Naive thymus-derived CD4-positive, alpha-beta T cell (primary cell): ENCODE data around the gene C11orf58. TPM values are rescaled to one million over a fixed set of nuclear protein-coding genes. Genes with fewer than 3 reads are reported as not detected.

Experiments used
- ATAC-seq: fragments of 150-1000 bp; cut with Tn5 transposase; 2 replicates; pipeline ENCODE4 v1.10.0; 2021; ENCODE audit warnings: mild to moderate bottlenecking, moderate library complexity
- CTCF ChIA-PET: fragments of 350-600 bp; sonication (Branson Sonifier 250); formaldehyde crosslinking; loops from one replicate; lab custom pipeline; 2021; ENCODE audit warnings: antibody characterized with exemption; lab: Charles Lee
- POLR2A ChIA-PET: fragments of 350-600 bp; sonication (Branson Sonifier 250); formaldehyde crosslinking; loops from one replicate; lab custom pipeline; 2021; ENCODE audit warnings: antibody characterized with exemption, inconsistent platforms; lab: Charles Lee
- DNase-seq, 9 donors: peaks; one replicate each; pipeline versions ENCODE4 v3.0.0 to v3.0.0-alpha.2; 2020 to 2022; ENCODE audit warnings: mixed read lengths in 1 of 9
- H3K27ac ChIP-seq: one replicate; pipeline ENCODE4 v1.7.0; 2013; ENCODE audit warnings: mild to moderate bottlenecking, low read depth, low read length, moderate library complexity
- H3K27me3 ChIP-seq, 2 donors: one replicate each; pipeline ENCODE4 v1.7.0; 2013; ENCODE audit warnings: low read length in 2 of 2, mild to moderate bottlenecking in 2 of 2, moderate library complexity in 2 of 2; ENCODE audit not compliant: control insufficient read depth in 2 of 2, insufficient read depth in 2 of 2
- H3K36me3 ChIP-seq, 3 experiments: 1 replicate in 2 of 3; 2 replicates in 1 of 3; pipeline ENCODE4 v1.7.0; 2013; ENCODE audit warnings: low read length in 3 of 3, mild to moderate bottlenecking in 3 of 3, moderate library complexity in 1 of 3; ENCODE audit not compliant: insufficient read depth in 3 of 3, control insufficient read depth in 2 of 3
- H3K4me1 ChIP-seq, 2 donors: one replicate each; pipeline ENCODE4 v1.7.0; 2013; ENCODE audit warnings: low read length in 2 of 2, mild to moderate bottlenecking in 2 of 2, moderate library complexity in 1 of 2; ENCODE audit not compliant: control insufficient read depth in 2 of 2, insufficient read depth in 2 of 2
- H3K4me3 ChIP-seq: 2 replicates; pipeline ENCODE4 v1.7.0; 2013; ENCODE audit warnings: mild to moderate bottlenecking, low read length
- H3K9me3 ChIP-seq, 3 experiments: 1 replicate in 2 of 3; 2 replicates in 1 of 3; pipeline ENCODE4 v1.7.0; 2013; ENCODE audit warnings: low read length in 3 of 3; ENCODE audit not compliant: control insufficient read depth in 2 of 3
- H3K27ac Mint-ChIP-seq, 9 donors: one replicate each; pipeline ENCODE4 v1.8.0; 2020 to 2022; ENCODE audit warnings: mixed read lengths in 9 of 9, mild to moderate bottlenecking in 8 of 9, moderate library complexity in 5 of 9, inconsistent platforms in 2 of 9
- H3K27me3 Mint-ChIP-seq, 5 donors: one replicate each; pipeline ENCODE4 v1.8.0; 2021 to 2022; ENCODE audit warnings: mixed read lengths in 5 of 5, mild to moderate bottlenecking in 1 of 5
- H3K36me3 Mint-ChIP-seq, 5 donors: one replicate each; pipeline ENCODE4 v1.8.0; 2020 to 2022; ENCODE audit warnings: mixed read lengths in 5 of 5, mild to moderate bottlenecking in 3 of 5, inconsistent platforms in 1 of 5
- H3K4me1 Mint-ChIP-seq, 7 donors: one replicate each; pipeline ENCODE4 v1.8.0; 2020 to 2022; ENCODE audit warnings: mixed read lengths in 7 of 7, mild to moderate bottlenecking in 3 of 7, inconsistent platforms in 1 of 7
- H3K4me3 Mint-ChIP-seq, 10 donors: one replicate each; pipeline ENCODE4 v1.8.0; 2020 to 2022; ENCODE audit warnings: mild to moderate bottlenecking in 10 of 10, mixed read lengths in 10 of 10, moderate library complexity in 6 of 10, inconsistent platforms in 2 of 10
- H3K9me3 Mint-ChIP-seq, 11 donors: one replicate each; pipeline ENCODE4 v1.8.0; 2020 to 2022; ENCODE audit warnings: mixed read lengths in 11 of 11, mild to moderate bottlenecking in 4 of 11, inconsistent platforms in 1 of 11, moderate library complexity in 1 of 11
- intact Hi-C, 2 donors: fragments of 100-400 bp; cut with micrococcal nuclease; formaldehyde crosslinking; loops; one replicate each; pipeline ENCODE4 v1.15.1; 2023
- polyA plus RNA-seq, 2 donors: library from polyadenylated mRNA; unstranded; fragments of 300-500 nt; fragmentation: Illumina TruSeq; gene quantifications; one replicate each; pipeline ENCODE4 v1.2.3, GENCODE V29; 2021
- total RNA-seq, 6 experiments: library from RNA in 5 of 6; stranded (reverse) in 5 of 6; gene quantifications; 1 replicate in 5 of 6; 2 replicates in 1 of 6; pipeline ENCODE4 v1.2.3 and lab custom pipeline; 2021 to 2026

C11orf58 gene
- total and polyA plus RNA-seq, 7 experiments from 2014 or later: 116 to 260 (median 165) TPM

DNA sequence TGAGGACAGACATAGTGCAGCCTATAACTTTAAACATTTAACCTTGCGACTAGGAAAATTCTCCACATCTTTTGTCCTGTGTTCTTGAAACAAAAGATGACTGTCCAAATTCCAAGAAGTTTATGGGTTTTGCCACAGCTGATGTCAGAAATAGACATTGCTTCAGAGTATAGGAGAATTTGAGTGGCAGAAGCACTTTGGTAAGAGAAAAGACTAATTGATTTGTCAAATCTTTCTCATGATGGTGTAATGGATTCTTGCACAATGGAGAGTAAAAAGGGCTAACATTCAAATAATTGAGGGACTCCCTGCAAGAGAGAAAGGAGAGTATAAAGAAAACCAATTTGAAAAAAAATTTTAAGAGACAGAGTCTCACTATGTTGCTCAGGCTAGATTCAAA is 25.3 kb downstream of the C11orf58 start:
- POLR2A ChIA-PET: no interaction called here
- intact Hi-C loops: no loop called here
- Mint-ChIP-seq H3K36me3 (peaks cover 0 to 7% (median 6%) of the 10 kb centered on the region in 5 donors), H3K4me3 (no peak overlapping the region), H3K27ac (no peak overlapping the region), H3K27me3 (peaks cover 0 to 8% (median 0%) of the 10 kb centered on the region in 5 donors), H3K9me3 (peaks cover 0 to 3% (median 0%) of the 10 kb centered on the region in 11 donors), H3K4me1 (peaks cover 6 to 21% (median 16%) of the 10 kb centered on the region in 7 donors)
- ATAC-seq: no peak
- no peak for DNase-seq
- Histone ChIP-seq H3K9me3 (no peaks in the 10 kb centered on the region), H3K27ac (no peak overlapping the region), H3K27me3 (no peaks in the 10 kb centered on the region), H3K4me1 (no peaks in the 10 kb centered on the region), H3K4me3 (no peak overlapping the region), H3K36me3 (peaks cover 0 to 4% (median 0%) of the 10 kb centered on the region in 3 experiments)
- CTCF ChIA-PET: no interaction called here

DNA sequence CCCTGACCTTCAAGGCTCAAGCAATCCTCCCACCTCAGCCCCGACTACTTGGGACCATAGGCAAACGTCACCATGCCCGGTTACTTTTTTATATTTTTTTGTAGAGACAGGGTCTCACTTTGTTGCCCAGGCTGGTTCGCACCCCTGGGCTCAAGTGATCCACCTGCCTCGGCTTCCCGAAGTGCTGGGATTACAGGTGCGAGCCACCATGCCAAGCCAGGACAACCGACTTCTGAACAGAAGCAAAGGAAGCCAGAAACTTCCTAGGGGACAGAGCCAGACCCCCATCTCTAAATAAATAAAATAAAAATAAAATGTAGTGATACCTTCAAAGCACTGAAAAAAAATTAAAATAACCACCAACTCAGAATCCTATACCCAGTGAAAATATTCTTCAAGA is 26.4 kb downstream of the C11orf58 start:
- Mint-ChIP-seq H3K27ac (no peak overlapping the region), H3K9me3 (no peaks in the 10 kb centered on the region), H3K4me3 (no peak overlapping the region), H3K36me3 (no peaks in the 10 kb centered on the region), H3K27me3 (peaks cover 0 to 8% (median 0%) of the 10 kb centered on the region in 5 donors), H3K4me1 (peaks cover 1 to 18% (median 14%) of the 10 kb centered on the region in 7 donors)
- Histone ChIP-seq H3K27ac (no peak overlapping the region), H3K36me3 (no peaks in the 10 kb centered on the region), H3K4me1 (no peaks in the 10 kb centered on the region), H3K27me3 (no peaks in the 10 kb centered on the region), H3K4me3 (no peak overlapping the region), H3K9me3 (no peaks in the 10 kb centered on the region)
- CTCF ChIA-PET: no interaction called here
- no peak for ATAC-seq
- DNase-seq: no peak
- intact Hi-C loops: no loop called here
- POLR2A ChIA-PET: no interaction called here

DNA sequence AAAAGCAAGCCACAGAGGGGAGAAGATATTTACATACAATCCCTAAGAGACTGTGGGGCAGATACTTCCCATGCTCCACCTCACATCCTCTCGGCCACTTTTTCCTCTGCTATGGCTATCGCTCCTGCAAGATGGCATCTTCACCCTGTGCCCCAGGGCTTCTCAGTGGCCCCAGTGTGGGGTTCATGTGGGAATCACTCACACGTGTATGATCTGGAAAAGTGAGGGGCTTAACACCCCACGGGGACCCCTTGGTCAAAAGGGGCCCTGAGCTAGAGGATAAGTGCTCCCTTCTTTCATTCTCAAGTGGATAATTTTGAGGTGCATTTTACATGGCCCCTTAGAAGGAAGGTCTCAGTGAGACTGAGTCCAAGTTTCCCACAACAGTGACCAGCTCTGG is 28.7 kb downstream of the C11orf58 start:
- H3K4me3 ChIP-seq: no peak overlapping the region
- no peaks in the 10 kb centered on the region for H3K36me3 Mint-ChIP-seq
- POLR2A ChIA-PET: no interaction called here
- ATAC-seq (no peak), DNase-seq (no peak)
- H3K27me3 Mint-ChIP-seq: peaks cover 0 to 10% (median 3%) of the 10 kb centered on the region in 5 donors
- no peaks in the 10 kb centered on the region for H3K36me3 ChIP-seq
- no peak overlapping the region for H3K4me3 Mint-ChIP-seq
- intact Hi-C loops: no loop called here
- H3K4me1 Mint-ChIP-seq: peaks cover 0 to 5% (median 0%) of the 10 kb centered on the region in 7 donors
- no peaks in the 10 kb centered on the region for H3K27me3 ChIP-seq
- no peaks in the 10 kb centered on the region for H3K9me3 ChIP-seq
- H3K27ac Mint-ChIP-seq: no peak overlapping the region
- no peak overlapping the region for H3K27ac ChIP-seq
- H3K9me3 Mint-ChIP-seq: no peaks in the 10 kb centered on the region
- CTCF ChIA-PET: no interaction called here
- no peaks in the 10 kb centered on the region for H3K4me1 ChIP-seq

DNA sequence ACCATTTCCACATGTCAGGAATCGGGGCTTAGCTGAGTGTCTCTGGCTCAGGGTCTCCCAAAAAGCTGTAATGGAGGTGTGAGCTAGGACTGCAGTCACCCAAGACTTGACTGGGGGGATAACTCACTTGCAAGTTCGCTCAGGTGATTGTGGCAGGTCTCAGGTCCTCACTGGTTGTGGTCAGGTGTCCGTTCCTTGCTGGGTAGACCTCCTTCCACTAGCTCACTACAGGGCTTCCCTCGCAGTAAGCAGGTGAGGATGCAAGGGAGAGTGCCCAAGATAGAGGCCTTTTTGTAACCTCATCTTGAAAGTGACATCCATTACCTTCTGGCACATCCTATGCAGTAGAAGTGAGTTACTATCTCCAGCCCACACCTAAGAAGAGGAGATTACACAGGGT is 29.5 kb downstream of the C11orf58 start:
- Histone ChIP-seq H3K27ac (no peak overlapping the region), H3K4me1 (no peaks in the 10 kb centered on the region), H3K36me3 (no peaks in the 10 kb centered on the region), H3K4me3 (no peak overlapping the region), H3K9me3 (no peaks in the 10 kb centered on the region), H3K27me3 (no peaks in the 10 kb centered on the region)
- Mint-ChIP-seq H3K9me3 (no peaks in the 10 kb centered on the region), H3K4me3 (no peak overlapping the region), H3K36me3 (no peaks in the 10 kb centered on the region), H3K27ac (no peak overlapping the region), H3K27me3 (peaks cover 0 to 10% (median 3%) of the 10 kb centered on the region in 5 donors), H3K4me1 (no peaks in the 10 kb centered on the region)
- CTCF ChIA-PET: interaction anchor here (0.7 kb wide), 1 partner anchor 1520 kb away, joined by 3 read pairs; no protein-coding TSS in a partner anchor
- DNase-seq (no peak), ATAC-seq (no peak)
- intact Hi-C loops: no loop called here
- POLR2A ChIA-PET: no interaction called here

DNA sequence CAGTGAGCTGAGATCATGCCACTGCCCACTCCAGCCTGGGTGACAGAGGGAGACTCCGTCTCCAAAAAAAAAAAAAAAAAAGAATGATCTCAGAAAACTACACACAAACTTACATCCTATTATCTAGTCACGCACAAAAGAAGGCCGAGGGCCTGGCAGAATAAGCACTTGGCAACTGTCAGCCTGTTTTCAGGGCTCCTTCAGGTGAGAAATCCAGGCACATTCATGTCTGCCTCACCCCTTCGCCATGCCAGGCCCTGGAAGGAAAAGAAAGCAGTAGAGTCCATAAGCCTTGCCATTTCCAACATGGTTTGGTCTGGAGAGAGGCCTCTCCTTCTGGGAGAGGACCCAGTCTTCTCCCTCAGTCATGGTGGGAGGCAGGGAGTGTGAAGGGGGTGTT is 30.9 kb downstream of the C11orf58 start:
- no peaks in the 10 kb centered on the region for H3K4me1 Mint-ChIP-seq
- no peaks in the 10 kb centered on the region for H3K36me3 Mint-ChIP-seq
- DNase-seq: no peak
- ChIA-PET POLR2A (no interaction called here), CTCF (no interaction called here)
- H3K36me3 ChIP-seq: no peaks in the 10 kb centered on the region
- H3K4me1 ChIP-seq: no peaks in the 10 kb centered on the region
- no peaks in the 10 kb centered on the region for H3K9me3 Mint-ChIP-seq
- no peak for ATAC-seq
- H3K27me3 Mint-ChIP-seq: peaks cover 0 to 10% (median 3%) of the 10 kb centered on the region in 5 donors
- no peak overlapping the region for H3K27ac ChIP-seq
- H3K4me3 Mint-ChIP-seq: no peak overlapping the region
- no peaks in the 10 kb centered on the region for H3K27me3 ChIP-seq
- no peak overlapping the region for H3K4me3 ChIP-seq
- H3K9me3 ChIP-seq: no peaks in the 10 kb centered on the region
- H3K27ac Mint-ChIP-seq: no peak overlapping the region
- intact Hi-C loops: no loop called here

DNA sequence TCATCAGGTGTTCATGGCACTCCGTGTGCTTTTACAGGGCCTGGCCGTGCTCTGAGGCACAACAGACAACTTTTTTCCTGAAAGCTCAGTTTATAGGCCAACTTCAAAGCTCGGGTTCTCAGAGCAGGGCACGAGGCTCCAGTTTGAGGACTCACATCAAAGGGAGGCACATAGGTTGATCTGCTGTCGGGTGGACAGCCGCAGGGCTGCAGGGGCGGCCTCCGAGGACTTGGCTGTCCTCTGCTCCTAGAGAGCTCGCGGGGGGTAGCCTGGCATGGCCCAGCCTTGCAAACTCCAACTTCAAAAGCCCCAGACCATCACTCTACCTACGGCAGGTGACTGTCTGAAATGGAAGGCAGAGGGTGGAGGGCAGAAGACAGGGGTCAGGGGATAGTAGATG is 31.6 kb downstream of the C11orf58 start:
- H3K4me3 Mint-ChIP-seq: no peak overlapping the region
- Histone ChIP-seq H3K27ac (no peak overlapping the region), H3K36me3 (no peaks in the 10 kb centered on the region), H3K9me3 (no peaks in the 10 kb centered on the region), H3K4me3 (no peak overlapping the region), H3K27me3 (no peaks in the 10 kb centered on the region), H3K4me1 (no peaks in the 10 kb centered on the region)
- ChIA-PET POLR2A (no interaction called here), CTCF (no interaction called here)
- no peaks in the 10 kb centered on the region for H3K36me3 Mint-ChIP-seq
- no peaks in the 10 kb centered on the region for H3K9me3 Mint-ChIP-seq
- no peaks in the 10 kb centered on the region for H3K4me1 Mint-ChIP-seq
- no peak overlapping the region for H3K27ac Mint-ChIP-seq
- H3K27me3 Mint-ChIP-seq: peaks cover 0 to 10% (median 3%) of the 10 kb centered on the region in 5 donors
- intact Hi-C loops: no loop called here
- DNase-seq: no peak
- ATAC-seq: no peak

DNA sequence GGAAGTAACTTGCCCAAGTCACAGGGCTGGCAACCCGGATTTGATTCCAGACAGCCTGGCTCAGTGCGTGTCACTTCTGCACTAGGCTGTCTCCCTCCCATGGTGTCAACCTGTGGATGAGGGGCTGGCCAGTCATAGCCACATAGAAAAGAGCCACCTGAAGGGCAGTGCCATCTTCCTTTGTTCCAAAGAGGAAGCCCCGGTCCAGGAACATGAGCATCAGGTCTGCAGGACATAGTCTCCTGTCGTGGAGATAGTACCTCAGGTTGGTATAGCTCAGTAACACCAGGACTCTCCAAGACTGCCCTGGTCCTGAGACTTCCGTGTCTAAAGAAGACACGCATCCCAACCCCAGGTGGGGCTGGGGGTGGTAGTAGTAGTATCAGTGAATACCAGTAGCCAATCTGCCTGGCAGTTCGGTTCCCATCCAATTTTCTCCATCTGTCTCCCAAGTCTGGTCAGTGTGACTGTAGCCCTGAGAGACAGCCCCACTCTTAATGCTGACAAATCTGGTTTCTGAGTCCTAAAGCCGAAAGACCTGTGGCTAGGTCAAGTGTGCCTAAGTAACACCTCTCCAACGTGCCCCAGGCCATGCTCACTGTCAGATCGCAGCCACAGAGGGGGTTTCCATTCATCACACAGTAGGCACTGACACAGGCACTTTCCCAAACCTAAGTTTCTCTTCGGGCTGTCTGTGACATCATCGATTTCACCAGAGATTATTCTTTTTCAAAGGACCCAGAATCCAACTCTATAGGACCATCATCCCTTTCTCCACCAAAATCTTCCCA is 33.1 kb downstream of the C11orf58 start:
- no peaks in the 10 kb centered on the region for H3K27me3 ChIP-seq
- Mint-ChIP-seq H3K27ac (no peak overlapping the region), H3K36me3 (no peaks in the 10 kb centered on the region), H3K4me3 (no peak overlapping the region), H3K4me1 (no peaks in the 10 kb centered on the region), H3K9me3 (no peaks in the 10 kb centered on the region), H3K27me3 (peaks cover 0 to 7% (median 3%) of the 10 kb centered on the region in 5 donors)
- ATAC-seq (no peak), DNase-seq (no peak)
- no peaks in the 10 kb centered on the region for H3K9me3 ChIP-seq
- ChIA-PET CTCF (no interaction called here), POLR2A (no interaction called here)
- no peaks in the 10 kb centered on the region for H3K4me1 ChIP-seq
- no peaks in the 10 kb centered on the region for H3K36me3 ChIP-seq
- H3K27ac ChIP-seq: no peak overlapping the region
- H3K4me3 ChIP-seq: no peak overlapping the region
- intact Hi-C loops: no loop called here
